ENCODE measurements around the gene CYB5R3. TPM values are rescaled to one million over a fixed set of nuclear protein-coding genes. Genes with fewer than 3 reads are reported as not detected.

The CYB5R3 gene
- polyA plus RNA-seq, 2 of the 4 experiments (the other 2 are of a cell fraction), result 30.8 to 51.8 TPM

GRCh38 chr22:42683578-42684283, 34.5 kb upstream of the CYB5R3 start (continued):
- no peak for TF ChIP-seq JUN (IDR thresholded peaks at IDR 0.05)
- no peak for TF ChIP-seq NFE2L2 (conservative IDR thresholded peaks at IDR 0.05; ENCODE audit: low read length)
- no peak for TF ChIP-seq CHD2 (IDR thresholded peaks at IDR 0.05; ENCODE audit: low read length, partially characterized antibody)
- TF ChIP-seq HOXB13 (CRISPR knock-in tag; IDR thresholded peaks at IDR 0.05; ENCODE audit: low read depth), result no peak
- TF ChIP-seq KDM5A (IDR thresholded peaks at IDR 0.05), result no peak
- TF ChIP-seq SREBF2 (IDR thresholded peaks at IDR 0.05), result no peak
- no peak for TF ChIP-seq FOSL2 (IDR thresholded peaks at IDR 0.05)
- TF ChIP-seq FOSL2 (CRISPR knock-in tag; IDR thresholded peaks at IDR 0.05), result no peak

GRCh38 chr22:42682113-42682851, 33.1 kb upstream of the CYB5R3 start:
- peaks cover 28% of the 10 kb centered on the region for H3K4me1 ChIP-seq
- POLR2A ChIA-PET, result no interaction called here
- ATAC-seq (0 out of 6 replicates have a peak, but pooled peaks of 1 of the 2 experiments have one; percentile 30), DNase-seq (ENCODE audit: low read depth in 1 of 2, low spot score in 1 of 2) (no peak), FAIRE-seq (no peak)
- H3K9me3 ChIP-seq, result 0 out of 3 replicates have a peak, but pooled peaks cover 4% of the 10 kb centered on the region
- no peak overlapping the region for H3K4me3 ChIP-seq
- H3K27ac ChIP-seq, result peak overlapping the region; percentile 21 to 45; a peak in 3 of 6 replicates
- TF ChIP-seq TFCP2L1 (CRISPR knock-in tag; IDR thresholded peaks at IDR 0.05) (no peak), SREBF2 (IDR thresholded peaks at IDR 0.05) (no peak), PBX3 (IDR thresholded peaks at IDR 0.05) (no peak), FOSB (CRISPR knock-in tag; IDR thresholded peaks at IDR 0.05) (no peak), HOXB13 (CRISPR knock-in tag; IDR thresholded peaks at IDR 0.05; ENCODE audit: low read depth) (no peak), HMGXB4 (CRISPR knock-in tag; IDR thresholded peaks at IDR 0.05; ENCODE audit: borderline replicate concordance) (no peak), HES2 (IDR thresholded peaks at IDR 0.05) (no peak), KDM1A (IDR thresholded peaks at IDR 0.05; ENCODE audit: low read depth) (no peak), CBX2 (IDR thresholded peaks at IDR 0.05; ENCODE audit: borderline replicate concordance, low read depth) (no peak), RFX5 (IDR thresholded peaks at IDR 0.05) (no peak), HEYL (CRISPR knock-in tag; IDR thresholded peaks at IDR 0.05) (no peak), ZNF302 (CRISPR knock-in tag; IDR thresholded peaks at IDR 0.05) (no peak), HDAC2 (IDR thresholded peaks at IDR 0.05) (no peak), MYC (IDR thresholded peaks at IDR 0.05; ENCODE audit: borderline replicate concordance, low read length) (no peak), MAFK (IDR thresholded peaks at IDR 0.05; ENCODE audit: partially characterized antibody) (no peak), HOXA7 (CRISPR knock-in tag; IDR thresholded peaks at IDR 0.05) (no peak), E2F6 (IDR thresholded peaks at IDR 0.05; ENCODE audit: borderline replicate concordance, low read depth) (no peak)
- CTCF ChIA-PET, result interaction anchor here (1.1 kb wide), 1 partner anchor 185 kb away, joined by 4 read pairs; no protein-coding TSS in a partner anchor
- H3K4me2 ChIP-seq, result peak overlapping the region; percentile 33; the same call in 2 of the 3 replicates
- WGBS (ENCODE audit: missing lambda C conversion rate), result 60% methylated on average over 9 of the region's 10 CpGs
